Non-pigmented ciliary epithelial cell (primary cell): Measurements from ENCODE around the gene TBC1D22A.

Experiments
- DNase-seq: peaks from one replicate; pipeline ENCODE4 v3.0.0-alpha.2; 2010; ENCODE audit warnings: low read depth

TBC1D22A gene

GRCh38 chr22:46909237-46910030, 147.0 kb downstream of the TBC1D22A start:
- no peak for DNase-seq

GRCh38 chr22:46910624-46911023, 148.2 kb downstream of the TBC1D22A start:
- no peak for DNase-seq

- DNase-seq, result no peak
These were observed 148.9 kb downstream of the TBC1D22A start for GRCh38 chr22:46911346-46911745.

- no peak for DNase-seq
These were observed 150.9 kb downstream of the TBC1D22A start for GRCh38 chr22:46913351-46913750.

GRCh38 chr22:46914481-46914880, 152.0 kb downstream of the TBC1D22A start:
- no peak for DNase-seq

GRCh38 chr22:46914916-46915894, 152.8 kb downstream of the TBC1D22A start:
- DNase-seq, result no peak

- no peak for DNase-seq
These were observed 153.7 kb downstream of the TBC1D22A start for GRCh38 chr22:46915950-46916730.

- DNase-seq, result no peak
These were observed 154.7 kb downstream of the TBC1D22A start for GRCh38 chr22:46916886-46917770.

- DNase-seq, result no peak
These were observed 155.3 kb downstream of the TBC1D22A start for GRCh38 chr22:46917771-46918101.

- no peak for DNase-seq
These were observed 155.7 kb downstream of the TBC1D22A start for GRCh38 chr22:46918197-46918596.

- DNase-seq, result no peak
These were observed 159.6 kb downstream of the TBC1D22A start for GRCh38 chr22:46922037-46922436.

- no peak for DNase-seq
These were observed 160.9 kb downstream of the TBC1D22A start for GRCh38 chr22:46923394-46923793.

- DNase-seq, result no peak
These were observed 163.4 kb downstream of the TBC1D22A start for GRCh38 chr22:46925818-46926217.

- DNase-seq, result no peak
These were observed 166.7 kb downstream of the TBC1D22A start for GRCh38 chr22:46929046-46929709.

GRCh38 chr22:46929710-46930204, 167.3 kb downstream of the TBC1D22A start:
- no peak for DNase-seq

- DNase-seq, result no peak
These were observed 169.0 kb downstream of the TBC1D22A start for GRCh38 chr22:46931414-46931813.

GRCh38 chr22:46931881-46932280, 169.4 kb downstream of the TBC1D22A start:
- peak; percentile 19 for DNase-seq

GRCh38 chr22:46933040-46933930, 170.8 kb downstream of the TBC1D22A start:
- DNase-seq, result no peak

GRCh38 chr22:46934172-46934745, 171.8 kb downstream of the TBC1D22A start:
- DNase-seq, result no peak
